SK-MEL-5 (cell line): ENCODE results near the gene ADM2. TPM values are rescaled to one million over a fixed set of nuclear protein-coding genes. Genes with fewer than 3 reads are reported as not detected.

Source experiments
- total RNA-seq: library from RNA; depleted of rRNA; stranded (reverse); fragments of >200 nt; shearing (Covaris generic); gene quantifications from 2 replicates; pipeline ENCODE4 v1.2.3, GENCODE V29; 2014; rRNA removed

The ADM2 gene
- total RNA-seq, 1 experiment from 2014 or later = 1.1 TPM

Other genes with a start within 250 kb of the ADM2 start
- 14.5 and 15.0 TPM in 2 replicates for gene TUBGCP6, start 236.5 kb upstream of the ADM2 start, total RNA-seq
- gene HDAC10, start 230.3 kb upstream of the ADM2 start, total RNA-seq = 7.2 and 10.2 TPM in 2 replicates
- 10.9 and 14.1 TPM in 2 replicates for gene MAPK12, start 219.9 kb upstream of the ADM2 start, total RNA-seq
- 6.1 and 6.7 TPM in 2 replicates for gene MAPK11, start 211.2 kb upstream of the ADM2 start, total RNA-seq
- gene PLXNB2, start 173.9 kb upstream of the ADM2 start, total RNA-seq = 31.2 and 40.5 TPM in 2 replicates
- 0.59 and 0.66 TPM in 2 replicates for gene DENND6B, start 154.5 kb upstream of the ADM2 start, total RNA-seq
- 67.7 and 74.7 TPM in 2 replicates for gene PPP6R2, start 138.2 kb upstream of the ADM2 start, total RNA-seq
- 61.8 and 65.3 TPM in 2 replicates for gene SBF1, start 6.5 kb upstream of the ADM2 start, total RNA-seq
- not detected in 2 replicates for gene MIOX, start 5.3 kb downstream of the ADM2 start, total RNA-seq
- 26.3 and 27.8 TPM in 2 replicates for gene LMF2, start 26.2 kb downstream of the ADM2 start, total RNA-seq
- 51.5 and 53.8 TPM in 2 replicates for gene NCAPH2, start 26.7 kb downstream of the ADM2 start, total RNA-seq
- 2.7 and 7.2 TPM in 2 replicates for gene SCO2, start 44.1 kb downstream of the ADM2 start, total RNA-seq
- gene TYMP, start 48.5 kb downstream of the ADM2 start, total RNA-seq = 1.5 and 1.8 TPM in 2 replicates
- 0.11 TPM in 1 of 2 replicates, not detected in the other for gene KLHDC7B, start 64.4 kb downstream of the ADM2 start, total RNA-seq
- not detected in 2 replicates for gene SYCE3, start 81.4 kb downstream of the ADM2 start, total RNA-seq
- gene CPT1B, start 96.9 kb downstream of the ADM2 start, total RNA-seq = 5.4 and 12.6 TPM in 2 replicates
- 22.2 and 27.7 TPM in 2 replicates for gene CHKB, start 101.3 kb downstream of the ADM2 start, total RNA-seq
- 18.8 and 20.0 TPM in 2 replicates for gene MAPK8IP2, start 119.2 kb downstream of the ADM2 start, total RNA-seq
- 17.5 and 20.9 TPM in 2 replicates for gene ARSA, start 146.6 kb downstream of the ADM2 start, total RNA-seq
- gene SHANK3, start 191.3 kb downstream of the ADM2 start, total RNA-seq = 2.1 and 2.6 TPM in 2 replicates